HepG2 (cell line): Measurements from ENCODE around the gene NMU. TPM values are rescaled to one million over a fixed set of nuclear protein-coding genes. Genes with fewer than 3 reads are reported as not detected.
A peak's percentile ranks its signal among the peaks of the same experiment; 100 is the strongest.

Source experiments
- CHD4 ChIP-seq: fragments of 200-600 bp; sonication (generic); IDR thresholded peaks from 2 replicates; pipeline ENCODE4 v1.7.0; 2017; ENCODE audit warnings: mild to moderate bottlenecking, low read length, borderline replicate concordance
- FOXM1 ChIP-seq: sonication (generic); formaldehyde crosslinking; IDR thresholded peaks from 2 replicates; pipeline ENCODE4 v1.5.0; 2020; ENCODE audit warnings: missing genetic modification reagents
- HDAC2 ChIP-seq: sonication (generic); formaldehyde crosslinking; IDR thresholded peaks from 2 replicates; pipeline ENCODE4 v1.4.0; 2020; ENCODE audit warnings: missing genetic modification reagents
- MED13 ChIP-seq: sonication (generic); formaldehyde crosslinking; IDR thresholded peaks from 2 replicates; pipeline ENCODE4 v1.5.0; 2020; ENCODE audit warnings: missing genetic modification reagents
- MTF2 ChIP-seq: sonication (generic); formaldehyde crosslinking; IDR thresholded peaks from 2 replicates; pipeline ENCODE4 v1.5.0; 2020; ENCODE audit warnings: missing genetic modification reagents, borderline replicate concordance
- RNF2 ChIP-seq: fragments of 450-650 bp; conservative IDR thresholded peaks from 2 replicates; pipeline ENCODE4 v1.6.1; 2016; ENCODE audit warnings: low read depth
- ZBTB7A ChIP-seq: sonication (generic); formaldehyde crosslinking; IDR thresholded peaks from 2 replicates; pipeline ENCODE4 v1.8.0; 2022; ENCODE audit warnings: mild to moderate bottlenecking, missing genetic modification reagents
- ZNF225 ChIP-seq: sonication (generic); formaldehyde crosslinking; IDR thresholded peaks from 2 replicates; pipeline ENCODE4 v1.4.0; 2020; ENCODE audit warnings: mild to moderate bottlenecking, missing genetic modification reagents
- ZNF260 ChIP-seq: sonication (generic); formaldehyde crosslinking; IDR thresholded peaks from 2 replicates; pipeline ENCODE4 v1.4.0; 2020; ENCODE audit warnings: missing genetic modification reagents, low read depth, mild to moderate bottlenecking, borderline replicate concordance
- ZNF709 ChIP-seq: sonication (generic); formaldehyde crosslinking; IDR thresholded peaks from 2 replicates; pipeline ENCODE4 v1.5.0; 2020; ENCODE audit warnings: mild to moderate bottlenecking, missing genetic modification reagents
- ZNF780A ChIP-seq: sonication (generic); formaldehyde crosslinking; IDR thresholded peaks from 2 replicates; pipeline ENCODE4 v1.8.0; 2022; ENCODE audit warnings: mild to moderate bottlenecking, missing genetic modification reagents, moderate library complexity
- ZSCAN12 ChIP-seq: sonication (generic); formaldehyde crosslinking; IDR thresholded peaks from 2 replicates; pipeline ENCODE4 v1.9.0; 2021; ENCODE audit warnings: mild to moderate bottlenecking, missing genetic modification reagents
- ZSCAN29 ChIP-seq: sonication (generic); formaldehyde crosslinking; conservative IDR thresholded peaks from 2 replicates; pipeline ENCODE4 v1.4.0; 2020; ENCODE audit warnings: mild to moderate bottlenecking, missing genetic modification reagents
- ZSCAN30 ChIP-seq: sonication (generic); formaldehyde crosslinking; IDR thresholded peaks from 2 replicates; pipeline ENCODE4 v1.5.0; 2020; ENCODE audit warnings: mild to moderate bottlenecking, missing genetic modification reagents
- polyA plus RNA-seq, 8 experiments: library from polyadenylated mRNA; depleted of rRNA in 3 of 8; stranded (reverse) in 7 of 8; unstranded in 1 of 8; fragments of >200 nt; fragmentation: Illumina TruSeq in 4 of 8; extraction: Trizol in 4 of 8; gene quantifications; 2 replicates each; pipeline versions ENCODE4 v1.2.1 to v1.2.3, GENCODE V29; 2011 to 2016; ENCODE audit warnings: low read depth in 4 of 8, missing spikeins in 1 of 8, mixed read lengths in 1 of 8; ENCODE audit not compliant: insufficient read depth in 1 of 8
- total RNA-seq, 5 experiments: library from RNA; depleted of rRNA; stranded (reverse); fragments of >200 nt; fragmentation: Illumina TruSeq; extraction: Trizol; gene quantifications; 2 replicates each; pipeline ENCODE4 v1.2.3, GENCODE V29; 2016; ENCODE audit warnings: low read depth in 1 of 5
- TF ChIP-seq, protein P1 (sequence below): sonication (generic); formaldehyde crosslinking; IDR thresholded peaks from 2 replicates; pipeline ENCODE4 v1.4.0; 2020; ENCODE audit warnings: missing genetic modification reagents
- TF ChIP-seq, protein P2 (sequence below): fragments of 450-650 bp; IDR thresholded peaks from 2 replicates; pipeline ENCODE4 v1.6.1; 2017
- TF ChIP-seq, protein P3 (sequence below): sonication (generic); formaldehyde crosslinking; IDR thresholded peaks from 2 replicates; pipeline ENCODE4 v1.4.0; 2020; ENCODE audit warnings: mild to moderate bottlenecking, missing genetic modification reagents, borderline replicate concordance
- TF ChIP-seq, protein P4 (sequence below): sonication (generic); formaldehyde crosslinking; IDR thresholded peaks from 2 replicates; pipeline ENCODE4 v1.8.1; 2023; ENCODE audit warnings: missing genetic modification reagents, inconsistent platforms, borderline replicate concordance

The NMU gene
- total and polyA plus RNA-seq, 2 of the 13 experiments (the other 11 are each of a cell fraction or from before 2014, with no cell fraction given), result not detected

DNA sequence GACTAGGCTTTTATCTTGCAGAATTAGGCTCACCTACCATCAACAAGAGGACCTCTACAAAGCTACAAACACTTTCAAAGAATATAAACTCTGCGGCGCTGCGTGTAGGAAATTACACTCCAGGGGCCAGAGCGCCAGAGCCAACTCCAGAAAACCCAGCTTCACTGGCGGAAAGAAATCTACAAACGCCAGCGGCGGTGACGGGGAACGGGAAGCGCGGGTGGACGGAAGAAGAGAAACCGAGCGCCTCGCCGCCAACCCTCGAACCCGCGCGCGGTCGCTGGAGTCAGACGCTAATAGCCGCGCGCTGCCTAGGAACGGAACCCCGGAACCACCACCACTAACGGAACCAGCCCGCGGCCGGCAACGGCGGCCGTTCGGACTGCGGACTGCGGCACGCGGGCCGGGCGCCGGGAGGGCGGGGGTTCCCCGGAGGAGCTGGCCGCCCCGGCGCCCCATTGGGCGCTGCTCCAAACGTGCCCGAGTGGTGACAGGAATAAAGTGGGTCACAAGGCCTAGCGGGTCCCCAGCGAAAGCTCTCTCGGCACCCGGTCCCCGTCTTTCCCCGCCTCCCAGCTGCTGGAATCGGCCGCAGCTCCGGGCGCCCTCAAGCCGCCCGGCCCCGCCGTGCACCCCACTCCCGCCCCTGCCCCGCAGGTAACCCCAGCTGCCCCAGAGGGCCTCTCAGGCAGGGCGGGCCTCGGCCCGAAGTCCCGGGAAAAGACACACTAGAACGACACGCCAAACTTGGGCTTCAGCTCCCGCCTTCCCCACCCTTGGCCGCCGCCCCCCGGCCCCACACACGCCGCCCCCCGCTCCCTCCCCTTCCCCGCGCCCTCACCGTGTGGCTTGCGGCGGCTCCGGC is 90.2 kb downstream of the NMU start (continued):
- TF ChIP-seq, protein P1, sequence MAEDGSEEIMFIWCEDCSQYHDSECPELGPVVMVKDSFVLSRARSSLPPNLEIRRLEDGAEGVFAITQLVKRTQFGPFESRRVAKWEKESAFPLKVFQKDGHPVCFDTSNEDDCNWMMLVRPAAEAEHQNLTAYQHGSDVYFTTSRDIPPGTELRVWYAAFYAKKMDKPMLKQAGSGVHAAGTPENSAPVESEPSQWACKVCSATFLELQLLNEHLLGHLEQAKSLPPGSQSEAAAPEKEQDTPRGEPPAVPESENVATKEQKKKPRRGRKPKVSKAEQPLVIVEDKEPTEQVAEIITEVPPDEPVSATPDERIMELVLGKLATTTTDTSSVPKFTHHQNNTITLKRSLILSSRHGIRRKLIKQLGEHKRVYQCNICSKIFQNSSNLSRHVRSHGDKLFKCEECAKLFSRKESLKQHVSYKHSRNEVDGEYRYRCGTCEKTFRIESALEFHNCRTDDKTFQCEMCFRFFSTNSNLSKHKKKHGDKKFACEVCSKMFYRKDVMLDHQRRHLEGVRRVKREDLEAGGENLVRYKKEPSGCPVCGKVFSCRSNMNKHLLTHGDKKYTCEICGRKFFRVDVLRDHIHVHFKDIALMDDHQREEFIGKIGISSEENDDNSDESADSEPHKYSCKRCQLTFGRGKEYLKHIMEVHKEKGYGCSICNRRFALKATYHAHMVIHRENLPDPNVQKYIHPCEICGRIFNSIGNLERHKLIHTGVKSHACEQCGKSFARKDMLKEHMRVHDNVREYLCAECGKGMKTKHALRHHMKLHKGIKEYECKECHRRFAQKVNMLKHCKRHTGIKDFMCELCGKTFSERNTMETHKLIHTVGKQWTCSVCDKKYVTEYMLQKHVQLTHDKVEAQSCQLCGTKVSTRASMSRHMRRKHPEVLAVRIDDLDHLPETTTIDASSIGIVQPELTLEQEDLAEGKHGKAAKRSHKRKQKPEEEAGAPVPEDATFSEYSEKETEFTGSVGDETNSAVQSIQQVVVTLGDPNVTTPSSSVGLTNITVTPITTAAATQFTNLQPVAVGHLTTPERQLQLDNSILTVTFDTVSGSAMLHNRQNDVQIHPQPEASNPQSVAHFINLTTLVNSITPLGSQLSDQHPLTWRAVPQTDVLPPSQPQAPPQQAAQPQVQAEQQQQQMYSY (CRISPR knock-in tag), result no peak
- TF ChIP-seq ZSCAN12 (CRISPR knock-in tag), result no peak
- TF ChIP-seq HDAC2, result no peak; the same call in 1 of the 2 replicates
- peak; percentile 67; the same call in 1 of the 2 replicates for TF ChIP-seq ZNF225 (CRISPR knock-in tag)
- no peak for TF ChIP-seq ZSCAN30 (CRISPR knock-in tag)
- TF ChIP-seq, protein P2, sequence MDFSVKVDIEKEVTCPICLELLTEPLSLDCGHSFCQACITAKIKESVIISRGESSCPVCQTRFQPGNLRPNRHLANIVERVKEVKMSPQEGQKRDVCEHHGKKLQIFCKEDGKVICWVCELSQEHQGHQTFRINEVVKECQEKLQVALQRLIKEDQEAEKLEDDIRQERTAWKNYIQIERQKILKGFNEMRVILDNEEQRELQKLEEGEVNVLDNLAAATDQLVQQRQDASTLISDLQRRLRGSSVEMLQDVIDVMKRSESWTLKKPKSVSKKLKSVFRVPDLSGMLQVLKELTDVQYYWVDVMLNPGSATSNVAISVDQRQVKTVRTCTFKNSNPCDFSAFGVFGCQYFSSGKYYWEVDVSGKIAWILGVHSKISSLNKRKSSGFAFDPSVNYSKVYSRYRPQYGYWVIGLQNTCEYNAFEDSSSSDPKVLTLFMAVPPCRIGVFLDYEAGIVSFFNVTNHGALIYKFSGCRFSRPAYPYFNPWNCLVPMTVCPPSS, result no peak
- 0 out of 2 replicates have a peak, but pooled peaks have one; percentile 43 for TF ChIP-seq MED13 (CRISPR knock-in tag)
- TF ChIP-seq, protein P3, sequence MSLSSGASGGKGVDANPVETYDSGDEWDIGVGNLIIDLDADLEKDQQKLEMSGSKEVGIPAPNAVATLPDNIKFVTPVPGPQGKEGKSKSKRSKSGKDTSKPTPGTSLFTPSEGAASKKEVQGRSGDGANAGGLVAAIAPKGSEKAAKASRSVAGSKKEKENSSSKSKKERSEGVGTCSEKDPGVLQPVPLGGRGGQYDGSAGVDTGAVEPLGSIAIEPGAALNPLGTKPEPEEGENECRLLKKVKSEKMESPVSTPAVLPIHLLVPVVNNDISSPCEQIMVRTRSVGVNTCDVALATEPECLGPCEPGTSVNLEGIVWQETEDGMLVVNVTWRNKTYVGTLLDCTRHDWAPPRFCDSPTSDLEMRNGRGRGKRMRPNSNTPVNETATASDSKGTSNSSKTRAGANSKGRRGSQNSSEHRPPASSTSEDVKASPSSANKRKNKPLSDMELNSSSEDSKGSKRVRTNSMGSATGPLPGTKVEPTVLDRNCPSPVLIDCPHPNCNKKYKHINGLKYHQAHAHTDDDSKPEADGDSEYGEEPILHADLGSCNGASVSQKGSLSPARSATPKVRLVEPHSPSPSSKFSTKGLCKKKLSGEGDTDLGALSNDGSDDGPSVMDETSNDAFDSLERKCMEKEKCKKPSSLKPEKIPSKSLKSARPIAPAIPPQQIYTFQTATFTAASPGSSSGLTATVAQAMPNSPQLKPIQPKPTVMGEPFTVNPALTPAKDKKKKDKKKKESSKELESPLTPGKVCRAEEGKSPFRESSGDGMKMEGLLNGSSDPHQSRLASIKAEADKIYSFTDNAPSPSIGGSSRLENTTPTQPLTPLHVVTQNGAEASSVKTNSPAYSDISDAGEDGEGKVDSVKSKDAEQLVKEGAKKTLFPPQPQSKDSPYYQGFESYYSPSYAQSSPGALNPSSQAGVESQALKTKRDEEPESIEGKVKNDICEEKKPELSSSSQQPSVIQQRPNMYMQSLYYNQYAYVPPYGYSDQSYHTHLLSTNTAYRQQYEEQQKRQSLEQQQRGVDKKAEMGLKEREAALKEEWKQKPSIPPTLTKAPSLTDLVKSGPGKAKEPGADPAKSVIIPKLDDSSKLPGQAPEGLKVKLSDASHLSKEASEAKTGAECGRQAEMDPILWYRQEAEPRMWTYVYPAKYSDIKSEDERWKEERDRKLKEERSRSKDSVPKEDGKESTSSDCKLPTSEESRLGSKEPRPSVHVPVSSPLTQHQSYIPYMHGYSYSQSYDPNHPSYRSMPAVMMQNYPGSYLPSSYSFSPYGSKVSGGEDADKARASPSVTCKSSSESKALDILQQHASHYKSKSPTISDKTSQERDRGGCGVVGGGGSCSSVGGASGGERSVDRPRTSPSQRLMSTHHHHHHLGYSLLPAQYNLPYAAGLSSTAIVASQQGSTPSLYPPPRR (CRISPR knock-in tag), result 0 out of 2 replicates have a peak, but pooled peaks have one; percentile 28
- no peak for TF ChIP-seq MTF2 (CRISPR knock-in tag)
- TF ChIP-seq ZSCAN29 (CRISPR knock-in tag), result peak; percentile 69; the same call in 1 of the 2 replicates
- no peak for TF ChIP-seq ZNF780A (CRISPR knock-in tag)
- peak; percentile 50; the same call in 1 of the 2 replicates for TF ChIP-seq RNF2
- TF ChIP-seq, protein P4, sequence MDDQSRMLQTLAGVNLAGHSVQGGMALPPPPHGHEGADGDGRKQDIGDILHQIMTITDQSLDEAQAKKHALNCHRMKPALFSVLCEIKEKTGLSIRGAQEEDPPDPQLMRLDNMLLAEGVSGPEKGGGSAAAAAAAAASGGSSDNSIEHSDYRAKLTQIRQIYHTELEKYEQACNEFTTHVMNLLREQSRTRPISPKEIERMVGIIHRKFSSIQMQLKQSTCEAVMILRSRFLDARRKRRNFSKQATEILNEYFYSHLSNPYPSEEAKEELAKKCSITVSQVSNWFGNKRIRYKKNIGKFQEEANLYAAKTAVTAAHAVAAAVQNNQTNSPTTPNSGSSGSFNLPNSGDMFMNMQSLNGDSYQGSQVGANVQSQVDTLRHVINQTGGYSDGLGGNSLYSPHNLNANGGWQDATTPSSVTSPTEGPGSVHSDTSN (CRISPR knock-in tag), result no peak
- 0 out of 2 replicates have a peak, but pooled peaks have one; percentile 31 for TF ChIP-seq ZNF709 (CRISPR knock-in tag)
- no peak for TF ChIP-seq ZBTB7A
- no peak for TF ChIP-seq CHD4
- no peak for TF ChIP-seq FOXM1
- no peak for TF ChIP-seq ZNF260 (CRISPR knock-in tag)
